Fibroblast of lung (primary cell): ENCODE data around the gene GHRH. TPM values are rescaled to one million over a fixed set of nuclear protein-coding genes. Genes with fewer than 3 reads are reported as not detected.

Experiments
- DNase-seq, 2 donors: peaks; one replicate each; pipeline versions ENCODE4 v3.0.0 to v3.0.0-alpha.2; 2010; ENCODE audit warnings: low read depth in 2 of 2
- H2AFZ ChIP-seq: 2 replicates; pipeline ENCODE4 v1.5.1; 2012; ENCODE audit warnings: low read length, control low read depth, inconsistent platforms
- H3K27ac ChIP-seq: 2 replicates; pipeline ENCODE4 v1.5.1; 2011; ENCODE audit warnings: low read length, control low read depth; ENCODE audit not compliant: insufficient read depth
- H3K27me3 ChIP-seq: 2 replicates; pipeline ENCODE4 v1.5.1; 2011; ENCODE audit warnings: mild to moderate bottlenecking, low read length; ENCODE audit not compliant: control insufficient read depth, insufficient read depth
- H3K36me3 ChIP-seq: 2 replicates; pipeline ENCODE4 v1.5.1; 2011; ENCODE audit warnings: low read length; ENCODE audit not compliant: control insufficient read depth, insufficient read depth
- H3K4me1 ChIP-seq: 2 replicates; pipeline ENCODE4 v1.5.1; 2011; ENCODE audit warnings: low read length; ENCODE audit not compliant: control insufficient read depth, insufficient read depth; ENCODE audit errors: extremely low read depth
- H3K4me2 ChIP-seq: 2 replicates; pipeline ENCODE4 v1.5.1; 2011; ENCODE audit warnings: low read length, control low read depth; ENCODE audit not compliant: insufficient read depth; ENCODE audit errors: extremely low read depth
- H3K4me3 ChIP-seq, 4 experiments: fragments of 200-600 bp in 1 of 4; sonication (generic) in 1 of 4; replicated peaks in 1 of 4; 2 replicates each; pipeline ENCODE4 v1.5.1; 2011 to 2016; ENCODE audit warnings: low read length in 4 of 4, low read depth in 3 of 4, mild to moderate bottlenecking in 3 of 4, control low read depth in 2 of 4, inconsistent platforms in 1 of 4, mixed read lengths in 1 of 4; ENCODE audit not compliant: insufficient read depth in 1 of 4; ENCODE audit errors: control extremely low read depth in 1 of 4
- H3K79me2 ChIP-seq: 2 replicates; pipeline ENCODE4 v1.5.1; 2012; ENCODE audit warnings: mild to moderate bottlenecking, low read length, inconsistent platforms; ENCODE audit not compliant: control insufficient read depth, insufficient read depth
- H3K9ac ChIP-seq: 2 replicates; pipeline ENCODE4 v1.5.1; 2011; ENCODE audit warnings: mild to moderate bottlenecking, low read length, control low read depth; ENCODE audit not compliant: insufficient read depth
- H3K9me3 ChIP-seq: 2 replicates; pipeline ENCODE4 v1.5.1; 2012; ENCODE audit warnings: low read depth, low read length; ENCODE audit not compliant: control insufficient read depth, insufficient read depth
- H4K20me1 ChIP-seq: 2 replicates; pipeline ENCODE4 v1.5.1; 2011; ENCODE audit warnings: low read length; ENCODE audit not compliant: control insufficient read depth, insufficient read depth; ENCODE audit errors: extremely low read depth
- EZH2 ChIP-seq: IDR thresholded peaks from 2 replicates; pipeline ENCODE4 v1.5.1; 2012; ENCODE audit warnings: low read length, control low read depth, mild to moderate bottlenecking; ENCODE audit errors: missing control alignments
- polyA plus RNA-seq, 2 donors: library from polyadenylated mRNA; depleted of rRNA in 1 of 2; stranded (reverse) in 1 of 2; unstranded in 1 of 2; fragments of >200 nt; gene quantifications; 2 replicates each; pipeline ENCODE4 v1.2.1, GENCODE V29; 2011 to 2012; ENCODE audit warnings: missing spikeins in 1 of 2
- total RNA-seq: library from RNA; depleted of rRNA; stranded (reverse); fragments of >200 nt; gene quantifications from 2 replicates; pipeline ENCODE4 v1.2.1, GENCODE V29; 2014
- TF ChIP-seq, protein P1 (sequence below), 2 donors: IDR thresholded peaks in 1 of 2; conservative IDR thresholded peaks in 1 of 2; 1 replicate in 1 of 2; 2 replicates in 1 of 2; pipeline ENCODE4 v1.5.1; 2011 to 2012; ENCODE audit warnings: low read length in 2 of 2, control low read depth in 1 of 2, inconsistent platforms in 1 of 2, low read depth in 1 of 2, mild to moderate bottlenecking in 1 of 2

The GHRH gene
- total and polyA plus RNA-seq, 2 donors (not counting 1 experiment from before 2014, with no cell fraction given) = not detected

- no peaks in the 10 kb centered on the region for H3K27me3 ChIP-seq
- TF ChIP-seq, protein P1, sequence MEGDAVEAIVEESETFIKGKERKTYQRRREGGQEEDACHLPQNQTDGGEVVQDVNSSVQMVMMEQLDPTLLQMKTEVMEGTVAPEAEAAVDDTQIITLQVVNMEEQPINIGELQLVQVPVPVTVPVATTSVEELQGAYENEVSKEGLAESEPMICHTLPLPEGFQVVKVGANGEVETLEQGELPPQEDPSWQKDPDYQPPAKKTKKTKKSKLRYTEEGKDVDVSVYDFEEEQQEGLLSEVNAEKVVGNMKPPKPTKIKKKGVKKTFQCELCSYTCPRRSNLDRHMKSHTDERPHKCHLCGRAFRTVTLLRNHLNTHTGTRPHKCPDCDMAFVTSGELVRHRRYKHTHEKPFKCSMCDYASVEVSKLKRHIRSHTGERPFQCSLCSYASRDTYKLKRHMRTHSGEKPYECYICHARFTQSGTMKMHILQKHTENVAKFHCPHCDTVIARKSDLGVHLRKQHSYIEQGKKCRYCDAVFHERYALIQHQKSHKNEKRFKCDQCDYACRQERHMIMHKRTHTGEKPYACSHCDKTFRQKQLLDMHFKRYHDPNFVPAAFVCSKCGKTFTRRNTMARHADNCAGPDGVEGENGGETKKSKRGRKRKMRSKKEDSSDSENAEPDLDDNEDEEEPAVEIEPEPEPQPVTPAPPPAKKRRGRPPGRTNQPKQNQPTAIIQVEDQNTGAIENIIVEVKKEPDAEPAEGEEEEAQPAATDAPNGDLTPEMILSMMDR (conservative IDR thresholded peaks at IDR 0.05 in 1 of 2, IDR thresholded peaks at IDR 0.05 in 1 of 2; ENCODE audit: low read depth in 1 of 2, low read length in 2 of 2) = no peak
- TF ChIP-seq EZH2 = no peak
- no peak for DNase-seq
Measured at GRCh38 chr20:37283530-37284195, 22.0 kb upstream of the GHRH start.

GRCh38 chr20:37282556-37282955, 20.9 kb upstream of the GHRH start:
- no peaks in the 10 kb centered on the region for H3K27me3 ChIP-seq
- no peak overlapping the region for H3K4me3 ChIP-seq
- H3K4me1 ChIP-seq = no peaks in the 10 kb centered on the region
- no peak overlapping the region for H3K9ac ChIP-seq
- peak; percentile 60 to 80 for DNase-seq
- H3K27ac ChIP-seq = no peak overlapping the region
- H2AFZ ChIP-seq = no peak overlapping the region
- TF ChIP-seq EZH2 = no peak
- TF ChIP-seq, protein P1 (conservative IDR thresholded peaks at IDR 0.05 in 1 of 2, IDR thresholded peaks at IDR 0.05 in 1 of 2; ENCODE audit: low read depth in 1 of 2, low read length in 2 of 2) = peak; percentile 70 to 73
- no peaks in the 10 kb centered on the region for H3K9me3 ChIP-seq
- H3K36me3 ChIP-seq = no peaks in the 10 kb centered on the region
- H3K4me2 ChIP-seq = no peak overlapping the region
- H4K20me1 ChIP-seq = no peaks in the 10 kb centered on the region
- no peaks in the 10 kb centered on the region for H3K79me2 ChIP-seq

More at GRCh38 chr20:37283530-37284195, 22.0 kb upstream of the GHRH start:
- no peak overlapping the region for H3K4me3 ChIP-seq
- H3K79me2 ChIP-seq = no peaks in the 10 kb centered on the region
- no peaks in the 10 kb centered on the region for H3K36me3 ChIP-seq
- H3K4me2 ChIP-seq = no peak overlapping the region
- H3K27ac ChIP-seq = no peak overlapping the region
- H3K9me3 ChIP-seq = no peaks in the 10 kb centered on the region
- H4K20me1 ChIP-seq = no peaks in the 10 kb centered on the region
- H3K9ac ChIP-seq = no peak overlapping the region
- H3K4me1 ChIP-seq = no peaks in the 10 kb centered on the region
- H2AFZ ChIP-seq = no peak overlapping the region

GRCh38 chr20:37280403-37280802, 18.8 kb upstream of the GHRH start:
- Histone ChIP-seq H3K4me1 (peaks cover 3% of the 10 kb centered on the region), H3K36me3 (no peaks in the 10 kb centered on the region), H3K79me2 (no peaks in the 10 kb centered on the region), H2AFZ (no peak overlapping the region), H3K4me2 (no peak overlapping the region), H3K27ac (no peak overlapping the region), H3K9me3 (no peaks in the 10 kb centered on the region), H3K4me3 (no peak overlapping the region), H4K20me1 (no peaks in the 10 kb centered on the region), H3K27me3 (no peaks in the 10 kb centered on the region), H3K9ac (no peak overlapping the region)
- TF ChIP-seq, protein P1 (conservative IDR thresholded peaks at IDR 0.05 in 1 of 2, IDR thresholded peaks at IDR 0.05 in 1 of 2; ENCODE audit: low read depth in 1 of 2, low read length in 2 of 2) = no peak
- TF ChIP-seq EZH2 = no peak
- no peak for DNase-seq
